DND-41 (cell line): Measurements from ENCODE around the gene MRPS2.

Experiments
- CTCF ChIP-seq: IDR thresholded peaks from 2 replicates; pipeline ENCODE4 v1.5.1; 2012; ENCODE audit warnings: borderline replicate concordance, low read length, moderate library complexity, mild to moderate bottlenecking; ENCODE audit not compliant: poor library complexity, severe bottlenecking; ENCODE audit errors: extremely low read depth
- EZH2 ChIP-seq: IDR thresholded peaks from 3 replicates; pipeline ENCODE4 v1.6.1; 2012; ENCODE audit warnings: borderline replicate concordance, low read depth, mild to moderate bottlenecking, moderate library complexity, low read length, inconsistent platforms; ENCODE audit not compliant: severe bottlenecking

GRCh38 chr9:135471791-135472640 is 28.5 kb upstream of the MRPS2 start:
- TF ChIP-seq CTCF (no peak), EZH2 (no peak)
